AG09319 (cell line): ENCODE measurements around the gene TMEM109.

Experiments
- DNase-seq: peaks from one replicate; pipeline ENCODE4 v3.0.0-alpha.2; 2010; ENCODE audit warnings: low read depth; ENCODE audit errors: extremely low read depth
- CTCF ChIP-seq: IDR thresholded peaks from 2 replicates; pipeline ENCODE4 v1.5.1; 2011; ENCODE audit warnings: low read depth, mild to moderate bottlenecking, inconsistent platforms, low read length, moderate library complexity

TMEM109 gene

GRCh38 chr11:60879971-60880588 is 33.9 kb upstream of the TMEM109 start:
- TF ChIP-seq CTCF = no peak
- DNase-seq = no peak

GRCh38 chr11:60880643-60881282 is 33.2 kb upstream of the TMEM109 start:
- DNase-seq = no peak
- TF ChIP-seq CTCF = no peak

GRCh38 chr11:60887556-60887955 is 26.4 kb upstream of the TMEM109 start:
- TF ChIP-seq CTCF = peak; percentile 67
- no peak for DNase-seq

- TF ChIP-seq CTCF = no peak
- DNase-seq = no peak
These were observed 24.1 kb upstream of the TMEM109 start for GRCh38 chr11:60889869-60890311.

- no peak for DNase-seq
- no peak for TF ChIP-seq CTCF
These were observed 23.3 kb upstream of the TMEM109 start for GRCh38 chr11:60890696-60891095.

GRCh38 chr11:60891103-60891741 is 22.7 kb upstream of the TMEM109 start:
- no peak for TF ChIP-seq CTCF
- no peak for DNase-seq

- no peak for DNase-seq
- no peak for TF ChIP-seq CTCF
These were observed 18.3 kb upstream of the TMEM109 start for GRCh38 chr11:60895687-60896086.
